ENCODE measurements around the gene TBL1XR1.
"Not testable (repeated sequence)": the region's sequence is repeated elsewhere in the genome, so short reads cannot be mapped to it uniquely, and the experiment has no call there.

Gene TBL1XR1

DNA sequence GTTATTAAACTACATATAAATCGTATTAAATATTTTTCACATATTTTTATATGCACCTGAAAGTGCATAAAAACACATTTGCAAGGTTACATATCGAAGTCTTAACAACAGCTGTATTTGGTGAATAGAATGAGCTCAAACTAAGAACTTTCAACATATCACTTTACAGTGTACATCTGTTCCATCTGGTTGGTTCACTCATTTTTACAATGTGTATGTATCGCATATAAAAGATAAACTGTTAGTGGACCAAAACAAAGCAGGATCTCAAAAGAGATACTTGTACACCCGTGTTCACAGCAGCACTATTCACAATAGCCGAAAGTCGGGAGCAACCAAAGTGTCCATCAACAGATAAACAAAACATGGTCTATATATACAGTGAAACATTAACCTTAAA is 55.8 kb downstream of the TBL1XR1 start:
- no peak for DNase-seq (ENCODE audit: low spot score)

- not testable (repeated sequence) for DNase-seq (ENCODE audit: low spot score)
These were observed 58.1 kb downstream of the TBL1XR1 start for GRCh38 chr3:177139220-177139619.

DNA sequence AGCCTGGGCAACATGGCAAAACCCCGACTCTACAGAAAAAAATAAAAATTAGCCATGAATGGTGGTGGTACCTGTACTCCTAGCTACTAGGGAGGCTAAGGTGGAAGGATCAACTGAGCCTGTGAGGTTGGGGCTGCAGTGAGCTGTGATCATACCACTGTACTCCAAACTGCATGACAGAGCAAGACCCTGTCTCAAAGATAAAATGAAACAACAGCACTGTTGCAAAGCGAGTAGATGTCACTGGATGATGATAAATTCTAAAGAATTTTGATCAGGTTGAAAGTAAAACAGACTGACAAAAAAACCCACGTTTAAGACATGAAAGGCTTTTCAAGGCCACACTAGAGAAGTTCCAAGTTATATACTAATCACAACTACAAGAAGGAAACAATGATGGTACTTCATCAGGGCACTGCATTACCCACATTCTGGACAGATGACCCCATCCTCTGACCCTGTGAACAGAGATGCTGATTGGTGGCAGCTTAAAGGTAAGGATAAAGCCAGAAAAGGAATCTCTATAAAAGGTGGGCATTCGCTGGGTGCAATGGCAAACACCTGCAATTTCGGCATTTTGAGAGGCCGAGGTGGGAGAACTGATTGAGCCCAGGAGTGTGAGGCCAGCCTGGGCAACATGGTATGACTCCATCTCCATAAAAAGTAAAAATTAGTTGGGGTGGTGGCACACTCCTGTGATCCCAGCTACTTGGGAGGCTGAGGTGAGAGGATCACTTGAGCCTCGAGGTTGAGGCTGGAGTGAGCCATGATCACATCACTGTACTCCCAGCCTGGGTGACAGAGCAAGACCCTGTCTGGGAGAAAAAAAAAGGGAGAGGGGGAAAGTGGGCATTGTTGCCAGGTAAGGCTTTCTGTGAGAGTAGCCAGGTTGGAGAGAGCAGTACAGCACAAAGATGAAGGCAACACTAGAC is 59.2 kb downstream of the TBL1XR1 start:
- no peak for DNase-seq (ENCODE audit: low spot score)

DNA sequence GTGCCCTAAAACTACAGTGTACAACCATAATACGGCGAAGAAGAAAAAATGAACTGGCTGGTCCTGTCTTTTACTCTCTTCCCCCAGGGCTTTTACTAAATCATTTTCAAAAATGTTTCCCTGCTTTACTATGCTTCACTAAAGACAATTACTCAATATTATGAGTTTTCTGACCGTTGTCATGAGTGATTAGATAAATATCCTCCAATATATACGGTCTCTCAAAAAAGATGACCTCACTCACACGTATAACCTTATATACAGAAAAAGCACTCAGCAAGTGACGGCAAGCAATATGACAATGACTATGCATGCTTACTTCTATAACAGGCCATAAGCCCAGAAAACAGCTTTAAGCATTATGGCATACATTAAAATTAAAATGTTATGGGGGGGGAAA is 60.5 kb downstream of the TBL1XR1 start:
- DNase-seq (ENCODE audit: low spot score), result no peak

- DNase-seq (ENCODE audit: low spot score), result peak; percentile 68
These were observed 61.3 kb downstream of the TBL1XR1 start for GRCh38 chr3:177135841-177136492.

DNA sequence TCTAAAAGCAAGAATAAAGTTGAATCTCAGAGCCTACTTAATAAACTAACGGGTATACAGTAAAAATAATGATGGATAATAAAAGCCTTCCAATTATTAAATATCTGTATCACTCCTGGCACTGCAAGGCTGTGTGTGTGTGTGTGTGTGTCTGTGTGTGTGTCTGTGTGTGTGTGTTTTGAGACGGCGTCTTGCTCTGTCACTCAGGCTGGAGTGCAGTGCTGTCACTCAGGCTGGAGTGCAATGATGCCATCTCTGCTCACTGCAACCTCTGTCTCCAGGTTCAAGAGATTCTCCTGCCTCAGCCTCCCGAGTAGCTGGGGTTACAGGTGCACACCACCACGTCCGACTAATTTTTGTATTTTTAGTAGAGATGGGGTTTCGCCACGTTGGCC is 62.5 kb downstream of the TBL1XR1 start:
- no peak for DNase-seq (ENCODE audit: low spot score)

GRCh38 chr3:177133860-177134815 is 63.1 kb downstream of the TBL1XR1 start:
- no peak for DNase-seq (ENCODE audit: low spot score)

DNA sequence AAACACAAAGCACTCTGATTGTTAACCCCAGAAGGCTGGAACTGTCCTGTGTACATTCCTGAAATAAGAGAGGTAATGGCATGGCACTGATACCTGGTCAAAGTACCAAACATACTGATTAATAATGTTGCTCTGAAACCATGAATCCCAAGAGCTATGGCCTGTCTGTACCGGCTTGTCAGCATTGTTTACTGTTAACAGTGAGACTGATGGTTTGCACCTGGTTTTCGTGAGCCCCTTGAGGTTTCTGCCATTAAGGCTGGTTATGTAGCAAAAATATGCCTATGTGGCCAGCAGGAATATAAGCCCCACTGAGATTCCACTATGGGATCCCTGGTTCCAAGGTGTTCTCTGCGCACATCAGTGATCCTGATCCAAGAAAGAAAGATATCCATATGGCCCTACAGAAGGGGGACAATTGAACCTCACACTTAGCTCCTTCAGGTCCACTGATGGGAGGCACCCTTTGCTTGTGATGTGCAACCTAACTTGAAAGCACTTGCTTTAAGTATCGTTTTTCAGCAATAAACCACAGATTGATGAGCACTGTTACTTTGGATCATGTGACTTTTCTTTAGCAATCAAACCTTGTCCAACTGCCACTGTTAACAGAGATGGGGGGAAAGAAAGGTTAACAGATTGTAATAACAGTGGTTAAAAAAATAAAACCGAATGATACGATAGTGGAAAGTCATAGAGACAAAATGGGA is 65.2 kb downstream of the TBL1XR1 start:
- DNase-seq (ENCODE audit: low spot score), result no peak

- no peak for DNase-seq (ENCODE audit: low spot score)
These were observed 70.3 kb downstream of the TBL1XR1 start for GRCh38 chr3:177127008-177127407.

GRCh38 chr3:177126015-177126773 is 71.1 kb downstream of the TBL1XR1 start:
- no peak for DNase-seq (ENCODE audit: low spot score)

- no peak for DNase-seq (ENCODE audit: low spot score)
These were observed 72.4 kb downstream of the TBL1XR1 start for GRCh38 chr3:177124882-177125281.

DNA sequence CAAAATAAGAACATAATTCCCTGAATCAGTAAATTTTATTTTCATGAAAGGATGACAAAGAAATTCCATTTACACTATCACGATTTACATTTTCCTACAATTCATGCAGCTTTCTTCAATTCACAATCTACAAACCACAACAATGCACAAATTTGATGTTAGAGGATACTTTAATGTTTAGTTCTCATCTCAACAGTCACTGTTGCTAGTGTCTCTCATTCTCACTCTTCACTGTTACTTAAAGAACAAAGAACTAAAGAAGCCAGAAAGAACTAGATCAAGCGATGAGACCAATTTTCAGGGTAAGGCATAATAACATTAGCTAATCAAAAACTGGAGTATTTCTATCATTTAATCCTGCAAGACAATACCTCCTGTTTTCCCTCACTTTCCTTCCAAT is 73.5 kb downstream of the TBL1XR1 start:
- no peak for DNase-seq (ENCODE audit: low spot score)

DNA sequence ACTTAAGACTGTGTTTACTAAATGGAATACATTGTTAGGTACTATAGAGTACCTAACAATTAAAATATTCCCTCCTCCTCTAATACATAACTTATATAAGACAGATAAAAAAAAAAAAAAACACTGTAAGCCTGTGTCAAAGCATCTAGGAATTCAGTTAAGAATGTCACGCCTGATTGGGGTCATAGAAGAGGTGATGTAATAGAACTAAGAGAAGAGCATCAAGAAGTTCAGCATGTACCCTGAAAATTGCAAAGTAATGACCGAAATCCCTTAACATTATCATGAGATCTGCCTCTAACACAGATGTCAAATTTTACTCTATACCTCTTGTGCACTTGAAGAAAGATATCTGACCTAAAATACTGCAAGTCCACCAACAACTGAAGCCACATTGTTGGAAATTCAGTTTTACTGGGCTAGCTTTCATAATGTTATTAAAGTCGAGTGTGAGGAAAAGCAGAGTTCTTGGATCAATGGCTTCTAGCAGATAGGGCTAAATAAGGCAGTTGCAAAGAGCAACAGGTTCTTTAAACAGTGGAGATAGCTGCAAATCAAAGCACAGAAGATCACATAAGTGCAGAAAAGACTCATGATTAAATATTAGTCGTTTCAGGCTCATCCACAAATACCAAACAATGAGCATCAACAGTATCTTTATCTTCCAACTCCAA is 75.0 kb downstream of the TBL1XR1 start:
- DNase-seq (ENCODE audit: low spot score), result no peak

DNA sequence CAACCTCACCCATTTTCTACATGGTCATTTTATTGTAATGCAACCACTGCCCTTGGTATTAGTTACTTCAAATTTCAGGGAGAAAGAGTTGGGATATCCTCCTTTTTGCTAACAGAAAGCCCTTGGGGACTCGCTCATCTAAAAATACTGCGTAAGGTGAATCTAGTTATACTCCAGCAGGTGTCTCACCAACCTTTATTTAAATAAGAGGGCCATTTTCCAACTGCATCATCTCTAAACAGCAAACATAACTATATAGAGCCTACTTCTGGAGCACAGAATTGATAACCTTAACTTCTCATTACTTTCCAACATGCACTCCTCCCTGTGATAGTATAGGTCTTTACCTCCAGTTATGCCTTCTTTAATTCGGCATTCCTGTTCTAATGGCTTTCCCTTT is 77.5 kb downstream of the TBL1XR1 start:
- DNase-seq (ENCODE audit: low spot score), result no peak

DNA sequence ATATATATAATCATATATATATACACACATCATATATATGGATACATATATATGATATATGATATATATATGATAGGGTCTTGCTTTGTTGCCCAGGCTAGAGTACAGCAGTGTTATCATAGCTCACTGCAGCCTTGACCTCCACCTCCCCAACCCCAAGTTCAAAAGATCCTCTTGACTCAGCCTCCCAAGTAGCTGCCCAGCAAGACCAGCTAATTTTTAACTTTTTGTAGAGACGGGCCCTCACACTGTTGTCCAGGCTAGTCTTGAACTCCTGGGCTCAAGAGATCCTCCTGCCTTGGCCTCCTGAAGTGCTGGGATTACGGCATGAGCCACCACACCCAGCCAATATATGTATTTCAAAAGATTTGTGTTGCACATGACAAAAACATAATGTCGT is 83.0 kb downstream of the TBL1XR1 start:
- DNase-seq (ENCODE audit: low spot score), result no peak

- DNase-seq (ENCODE audit: low spot score), result peak; percentile 2
These were observed 85.7 kb downstream of the TBL1XR1 start for GRCh38 chr3:177111541-177111949.

- DNase-seq (ENCODE audit: low spot score), result no peak
These were observed 86.4 kb downstream of the TBL1XR1 start for GRCh38 chr3:177110895-177111294.

DNA sequence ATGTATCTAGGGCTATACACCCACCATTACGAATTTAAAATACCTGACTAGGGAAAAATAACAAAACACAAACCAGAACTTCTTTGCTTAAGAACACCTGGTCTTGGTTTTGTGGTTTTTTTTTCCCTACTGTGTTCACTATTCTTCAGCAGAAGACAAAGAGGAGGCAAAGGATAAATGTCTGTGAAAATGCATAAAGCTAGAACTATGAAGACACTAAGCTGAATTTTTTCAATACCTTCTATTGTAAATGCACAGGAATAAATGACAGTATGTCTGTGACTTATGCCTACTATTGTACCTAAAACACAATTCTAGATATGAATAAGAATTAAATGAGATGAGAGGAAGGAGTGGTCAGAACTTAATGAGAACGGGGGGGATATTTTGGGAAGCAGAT is 86.9 kb downstream of the TBL1XR1 start:
- no peak for DNase-seq (ENCODE audit: low spot score)

DNA sequence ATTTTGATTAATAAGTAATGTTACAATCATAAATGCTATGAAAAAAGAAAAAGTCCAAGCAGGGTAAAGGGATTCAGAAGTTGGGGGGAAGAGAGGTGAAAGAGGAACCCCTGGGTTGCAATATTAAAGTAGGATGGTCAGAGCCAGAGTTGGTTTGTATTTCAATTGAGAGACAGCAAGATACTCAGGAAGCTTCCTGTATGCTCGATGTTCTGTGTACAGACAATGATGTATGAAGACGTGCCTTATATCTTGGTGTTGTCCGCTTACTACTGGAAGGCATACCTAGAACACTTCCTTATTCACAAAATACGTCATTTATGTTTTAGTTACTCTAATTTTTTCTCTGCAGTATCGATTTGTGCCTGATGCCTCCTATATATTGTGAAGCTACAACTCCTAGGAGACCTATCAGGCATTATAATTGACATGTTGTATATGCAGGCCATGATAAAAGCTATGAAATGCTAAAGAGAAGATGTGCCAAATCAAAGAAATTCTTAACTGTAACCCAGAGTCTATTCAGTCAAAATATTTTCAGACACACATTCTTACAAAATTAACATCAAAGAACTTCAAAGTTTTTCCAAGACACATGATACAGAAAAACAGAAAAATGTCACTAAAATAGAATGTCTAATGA is 87.5 kb downstream of the TBL1XR1 start:
- no peak for DNase-seq (ENCODE audit: low spot score)

DNA sequence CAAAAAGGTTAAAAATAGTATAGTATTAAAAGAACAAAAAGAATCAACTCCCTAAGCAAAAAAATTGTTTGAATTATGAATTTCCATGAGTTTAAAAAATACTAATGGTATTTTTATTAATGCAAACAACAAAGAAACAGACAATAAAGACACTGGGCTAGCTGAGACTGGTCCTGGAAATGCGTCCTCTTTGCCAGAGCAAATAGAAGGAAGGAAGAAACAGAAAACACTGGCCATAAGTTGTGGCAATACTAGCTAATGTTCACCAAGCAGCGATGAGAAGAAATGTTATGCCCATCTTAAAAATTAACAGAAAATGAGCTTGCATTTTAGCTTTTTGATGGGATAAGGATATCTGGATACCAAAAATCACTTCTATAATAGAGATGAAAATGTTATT is 88.6 kb downstream of the TBL1XR1 start:
- no peak for DNase-seq (ENCODE audit: low spot score)
